Measurements from ENCODE around the gene KCNE1.
"Not testable (repeated sequence)": the region's sequence is repeated elsewhere in the genome, so short reads cannot be mapped to it uniquely, and the experiment has no call there.

KCNE1 gene

GRCh38 chr21:34511787-34512455 is at the start of gene KCNE1:
Gene KCNE1 (minus strand): TSS chr21:34512210. CDS start chr21:34449634, 62,576 bp downstream.
- DNase-seq: no peak

GRCh38 chr21:34561806-34562205 is 49.8 kb upstream of the KCNE1 start:
- DNase-seq: no peak

- DNase-seq: no peak
Observed at GRCh38 chr21:34560609-34561008, 48.6 kb upstream of the KCNE1 start.

- DNase-seq: no peak
Observed at GRCh38 chr21:34560021-34560420, 48.0 kb upstream of the KCNE1 start.

- no peak for DNase-seq
Observed at GRCh38 chr21:34559089-34559631, 47.1 kb upstream of the KCNE1 start.

- no peak for DNase-seq
Observed at GRCh38 chr21:34558166-34558565, 46.2 kb upstream of the KCNE1 start.

- no peak for DNase-seq
Observed at GRCh38 chr21:34557261-34557660, 45.3 kb upstream of the KCNE1 start.

GRCh38 chr21:34554670-34555069 is 42.7 kb upstream of the KCNE1 start:
- not testable (repeated sequence) for DNase-seq

- no peak for DNase-seq
Observed at GRCh38 chr21:34554227-34554626, 42.2 kb upstream of the KCNE1 start.

GRCh38 chr21:34553151-34553952 is 41.3 kb upstream of the KCNE1 start:
- no peak for DNase-seq

GRCh38 chr21:34552360-34553098 is 40.5 kb upstream of the KCNE1 start:
- no peak for DNase-seq

GRCh38 chr21:34550182-34550799 is 38.3 kb upstream of the KCNE1 start:
- DNase-seq: no peak

GRCh38 chr21:34548781-34549376 is 36.9 kb upstream of the KCNE1 start:
- no peak for DNase-seq

GRCh38 chr21:34546542-34546941 is 34.5 kb upstream of the KCNE1 start:
- no peak for DNase-seq

GRCh38 chr21:34545079-34545884 is 33.3 kb upstream of the KCNE1 start:
- no peak for DNase-seq

GRCh38 chr21:34544032-34544496 is 32.1 kb upstream of the KCNE1 start:
- DNase-seq: peak; percentile 86

- no peak for DNase-seq
Observed at GRCh38 chr21:34543017-34543416, 31.0 kb upstream of the KCNE1 start.

- no peak for DNase-seq
Observed at GRCh38 chr21:34540206-34540605, 28.2 kb upstream of the KCNE1 start.

GRCh38 chr21:34537838-34538237 is 25.8 kb upstream of the KCNE1 start:
- DNase-seq: no peak

- no peak for DNase-seq
Observed at GRCh38 chr21:34536820-34537219, 24.8 kb upstream of the KCNE1 start.

GRCh38 chr21:34536311-34536710 is 24.3 kb upstream of the KCNE1 start:
- no peak for DNase-seq

Data from NCI-H510A treated with DMSO at 0.1 percent for 48 hours (cell line).